Fibroblast of skin of left biceps (primary cell): ENCODE measurements around the gene GRIA4.
A peak's percentile ranks its signal among the peaks of the same experiment; 100 is the strongest.

Source experiments
- DNase-seq, 2 experiments: peaks; one replicate each; pipeline ENCODE4 v3.0.0-alpha.2; 2013; ENCODE audit warnings: low read depth in 2 of 2

The GRIA4 gene

DNA sequence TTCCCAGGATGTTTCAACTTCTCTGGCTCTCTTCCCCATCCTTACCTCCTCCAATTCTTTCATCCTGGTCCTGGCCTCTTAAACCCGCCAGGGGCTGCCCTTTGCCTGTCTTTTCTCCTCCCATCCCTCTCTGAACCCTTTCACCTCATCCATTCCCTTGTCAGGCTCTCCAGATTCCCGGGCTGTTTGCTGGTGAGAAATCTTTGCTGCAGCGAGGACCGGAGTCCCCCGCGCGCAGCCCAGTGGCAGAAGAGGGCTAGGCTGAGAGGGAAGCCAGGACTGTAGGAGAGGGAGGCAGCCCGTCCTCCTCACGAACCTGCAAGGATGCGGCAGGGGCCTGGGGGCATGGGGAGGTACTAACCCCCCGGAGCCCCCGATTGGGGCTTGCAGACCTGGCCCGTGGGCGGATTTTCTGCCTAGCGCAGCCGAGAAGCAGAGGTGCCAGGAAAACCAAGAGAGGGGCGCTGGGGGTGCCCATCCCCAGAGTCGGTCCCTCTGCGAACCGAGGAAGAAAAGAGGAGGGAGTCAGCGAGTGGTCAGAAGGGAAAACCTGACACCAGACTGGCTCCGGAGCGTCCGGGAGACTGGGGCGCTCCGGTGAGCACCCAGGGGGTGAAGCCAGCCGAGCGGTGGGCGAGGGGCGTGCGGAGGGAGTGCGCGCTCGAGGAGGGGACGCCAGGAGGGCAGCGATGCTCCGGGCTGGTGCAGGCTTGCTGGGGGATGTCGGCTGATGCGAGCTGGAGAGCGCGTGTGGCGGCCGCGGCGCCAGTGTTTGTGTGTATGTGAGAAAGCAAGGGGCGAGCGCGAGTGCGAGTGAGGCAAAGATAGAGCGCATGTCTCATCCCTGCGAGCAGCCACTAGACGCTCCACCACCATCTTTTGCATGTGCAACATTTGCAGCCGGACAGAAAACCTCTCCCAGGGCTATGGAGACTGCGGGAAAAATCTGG lies at the start of gene GRIA4:
Gene GRIA4 (plus strand): TSS at position 242 of the 950 bp plus-strand sequence. CDS start 925 bp downstream, outside the sequence.
- peak; percentile 20 to 30 for DNase-seq

DNA sequence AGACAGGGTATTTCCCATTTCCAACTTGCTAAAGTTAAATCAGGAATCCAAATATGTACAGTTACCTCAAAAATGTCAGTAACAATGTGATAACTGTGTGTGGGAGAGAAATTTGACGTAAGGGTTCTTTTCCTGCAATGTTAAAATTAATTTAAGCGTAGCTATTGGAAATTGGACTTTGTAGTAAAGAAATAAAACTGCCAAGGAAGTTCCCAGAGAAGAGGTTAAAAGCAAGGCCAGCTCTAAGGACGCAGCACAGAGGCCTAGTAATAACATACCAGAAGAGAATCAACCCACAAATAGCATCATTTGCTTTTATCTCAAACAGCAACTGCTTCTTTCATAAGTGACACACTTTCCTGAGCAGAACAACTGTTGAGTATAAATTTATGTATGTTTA lies 36.8 kb upstream of the GRIA4 start:
- DNase-seq, result no peak

DNA sequence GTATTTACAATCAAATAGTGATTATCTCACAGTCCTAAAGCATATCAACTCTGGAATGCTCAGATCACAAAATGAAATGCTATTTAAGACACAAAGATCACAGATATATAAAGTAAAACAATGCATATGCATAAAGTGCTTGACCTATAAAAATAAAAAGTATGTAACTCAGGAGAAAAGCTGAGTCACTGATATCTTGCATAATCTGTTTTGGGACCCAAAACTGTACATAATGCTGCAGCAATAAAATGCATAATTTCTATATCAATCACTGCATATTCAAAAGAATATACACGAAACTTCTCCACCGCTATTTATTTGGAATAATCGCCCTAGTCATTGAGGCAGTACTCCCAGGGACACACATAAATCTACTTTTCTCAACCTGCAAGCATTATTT lies 34.9 kb upstream of the GRIA4 start:
- no peak for DNase-seq

DNA sequence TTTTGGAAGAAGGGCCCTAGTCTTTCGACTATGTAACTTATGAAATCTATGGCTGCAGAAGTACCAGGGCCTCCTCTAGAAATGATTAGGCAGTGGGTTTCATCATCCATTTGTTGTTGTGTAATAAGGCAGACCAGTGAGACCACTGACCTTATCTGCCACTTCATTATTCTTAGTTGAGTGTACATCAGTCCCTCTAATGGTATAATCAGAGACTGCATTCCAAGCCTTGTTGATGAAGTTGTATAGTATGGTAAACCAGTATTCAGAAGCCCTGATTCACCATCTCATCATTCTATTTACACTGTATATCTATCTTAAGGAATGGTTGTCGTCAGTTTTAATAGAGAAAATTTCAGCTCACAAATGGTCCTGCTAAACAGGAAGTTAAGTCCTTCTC lies 32.2 kb upstream of the GRIA4 start:
- DNase-seq, result no peak

DNA sequence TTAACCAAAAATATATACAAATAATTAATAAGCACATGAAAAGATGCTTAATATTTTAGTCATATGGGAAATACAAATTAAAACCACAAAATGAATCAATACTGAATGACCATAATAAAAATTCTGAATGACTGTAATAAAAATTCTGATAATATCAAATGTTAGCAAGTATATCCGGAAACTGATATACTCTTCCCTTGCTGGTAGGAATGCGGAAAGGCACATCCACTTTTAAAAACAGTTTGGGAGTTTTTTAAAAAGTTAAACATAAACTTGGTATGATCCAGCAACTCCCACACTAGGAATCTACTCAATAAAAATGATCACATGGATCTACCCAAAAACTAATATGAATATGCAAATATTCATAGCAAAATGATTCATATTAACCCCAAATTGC lies 30.8 kb upstream of the GRIA4 start:
- DNase-seq, result no peak

DNA sequence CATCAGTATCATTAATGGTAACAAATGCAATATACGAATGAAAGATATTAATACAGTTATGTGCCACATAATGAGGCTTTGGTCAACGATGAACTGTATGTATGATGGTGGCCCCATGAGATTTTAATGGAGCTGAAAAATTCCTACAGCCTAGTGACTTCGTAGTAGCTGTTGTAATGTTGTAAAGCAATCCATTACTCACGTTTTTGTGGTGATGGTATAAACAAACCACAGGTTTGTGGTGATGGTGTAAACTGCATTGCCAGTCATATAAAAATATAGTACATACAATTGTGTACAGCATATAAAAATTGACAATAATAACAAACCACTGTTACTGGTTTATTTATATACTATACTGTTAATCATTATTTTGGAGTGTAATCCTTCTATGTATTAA lies 27.4 kb upstream of the GRIA4 start:
- no peak for DNase-seq

DNA sequence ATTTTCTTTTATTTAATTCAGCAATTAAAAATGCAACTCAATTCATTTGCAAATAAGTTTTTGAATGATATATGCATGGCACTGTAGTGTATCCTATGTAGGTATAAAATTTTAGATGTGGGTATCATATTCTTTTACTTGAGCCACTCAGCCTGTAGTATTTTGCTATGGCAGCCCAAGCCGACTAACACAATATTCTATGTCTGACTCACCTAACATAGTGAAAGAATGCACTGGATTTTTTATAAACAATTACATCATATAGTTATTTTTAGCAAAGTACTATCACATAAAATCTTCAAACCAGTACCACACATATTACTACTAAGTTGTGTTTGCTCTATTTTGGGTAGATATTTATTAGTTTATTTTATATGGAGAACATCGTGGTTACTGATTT lies 21.9 kb upstream of the GRIA4 start:
- DNase-seq, result peak; percentile 23 to 24

DNA sequence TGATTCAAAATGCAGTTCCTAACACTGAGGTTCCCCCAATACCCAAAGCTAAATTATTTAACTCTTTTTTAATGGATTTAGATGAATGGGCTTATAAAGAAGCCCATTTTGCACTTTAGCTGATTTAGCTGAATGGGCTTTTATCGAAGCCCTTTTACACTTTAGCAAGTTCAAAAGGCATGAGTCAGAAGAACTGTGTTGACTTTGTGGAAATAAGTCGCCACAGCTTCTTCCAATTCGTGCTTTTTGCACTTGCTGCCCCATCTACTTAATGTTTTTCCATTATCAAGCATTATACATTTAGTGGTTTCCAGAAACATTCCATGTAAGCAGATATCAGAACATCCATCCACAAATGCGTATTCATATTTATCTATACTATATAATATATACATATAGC lies 20.5 kb upstream of the GRIA4 start:
- DNase-seq, result no peak

DNA sequence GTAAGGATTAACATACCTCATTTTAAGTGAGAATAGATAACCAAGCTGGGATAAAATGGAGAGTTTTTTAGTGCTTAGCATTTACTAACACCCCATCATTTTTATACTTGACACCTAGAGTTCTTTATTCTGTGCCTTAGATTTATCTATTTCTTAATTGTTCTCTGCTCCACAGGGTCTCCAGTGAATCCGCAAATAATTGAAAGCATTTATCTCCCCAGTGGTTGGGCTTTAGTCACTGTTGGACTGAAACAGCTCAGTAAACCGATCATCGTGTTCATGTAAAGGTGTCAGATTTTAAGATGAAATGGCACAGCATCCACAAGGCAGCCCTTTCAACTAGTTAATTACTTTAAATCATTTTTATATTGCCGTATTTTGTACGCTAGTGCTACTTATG lies 17.8 kb upstream of the GRIA4 start:
- no peak for DNase-seq

DNA sequence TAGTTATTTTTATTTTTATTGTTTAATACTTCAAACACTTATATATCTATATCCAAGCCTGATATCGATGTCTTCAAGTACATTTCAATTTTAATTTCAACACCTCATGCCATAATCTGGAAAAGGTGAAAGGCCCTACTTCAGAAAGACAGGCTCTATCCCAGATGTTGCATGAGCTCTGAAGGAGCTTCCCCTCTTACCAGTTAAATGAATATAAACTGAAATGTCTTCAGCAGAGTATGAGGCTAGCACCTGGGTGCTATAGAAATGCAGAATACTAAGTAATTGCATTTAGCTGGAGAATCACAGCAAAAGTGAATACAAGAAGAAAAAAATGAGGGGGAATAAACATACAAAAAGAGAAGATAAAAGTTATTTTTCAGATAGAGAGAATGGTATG lies 11.5 kb upstream of the GRIA4 start:
- no peak for DNase-seq

DNA sequence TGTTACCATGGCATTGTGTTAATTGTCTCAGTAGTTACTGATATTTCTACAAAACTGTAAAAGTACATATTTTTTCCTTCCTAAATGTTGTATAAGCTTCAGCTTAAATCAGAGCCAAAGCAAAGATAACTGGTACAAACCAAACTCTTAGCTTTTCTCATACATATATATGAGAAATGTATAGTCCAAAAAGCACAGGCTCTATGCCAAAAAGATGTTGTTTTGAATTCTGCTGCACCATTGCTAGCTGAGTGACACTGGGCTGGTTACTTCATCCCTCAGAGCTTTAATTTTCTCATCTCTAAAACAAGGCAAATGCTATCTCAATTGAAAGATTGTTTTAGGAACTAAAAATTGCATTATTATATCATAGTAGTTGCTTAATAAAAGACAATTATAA lies 6.7 kb upstream of the GRIA4 start:
- DNase-seq, result no peak

DNA sequence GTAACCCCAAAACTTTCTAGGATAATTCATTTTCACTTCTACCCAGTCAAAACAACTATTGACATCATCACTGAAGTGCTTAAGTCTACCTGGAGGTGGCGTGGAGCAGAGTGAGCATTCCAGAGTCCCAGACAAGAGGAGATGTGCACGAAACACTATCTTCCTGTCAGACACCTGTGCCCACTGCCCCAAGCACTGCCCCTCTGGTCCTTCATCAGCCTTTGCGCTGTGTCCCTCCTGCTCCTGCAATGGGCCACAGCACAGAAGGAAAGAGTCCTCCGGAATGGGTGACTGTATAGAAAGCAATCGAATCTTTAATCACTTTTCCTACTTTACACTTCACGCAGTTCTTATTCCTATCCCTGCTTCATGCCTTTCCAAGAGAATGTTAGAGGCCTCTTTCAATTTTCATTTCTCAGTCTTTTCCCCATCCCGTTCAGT lies 512 bp upstream of the GRIA4 start:
- DNase-seq, result no peak

DNA sequence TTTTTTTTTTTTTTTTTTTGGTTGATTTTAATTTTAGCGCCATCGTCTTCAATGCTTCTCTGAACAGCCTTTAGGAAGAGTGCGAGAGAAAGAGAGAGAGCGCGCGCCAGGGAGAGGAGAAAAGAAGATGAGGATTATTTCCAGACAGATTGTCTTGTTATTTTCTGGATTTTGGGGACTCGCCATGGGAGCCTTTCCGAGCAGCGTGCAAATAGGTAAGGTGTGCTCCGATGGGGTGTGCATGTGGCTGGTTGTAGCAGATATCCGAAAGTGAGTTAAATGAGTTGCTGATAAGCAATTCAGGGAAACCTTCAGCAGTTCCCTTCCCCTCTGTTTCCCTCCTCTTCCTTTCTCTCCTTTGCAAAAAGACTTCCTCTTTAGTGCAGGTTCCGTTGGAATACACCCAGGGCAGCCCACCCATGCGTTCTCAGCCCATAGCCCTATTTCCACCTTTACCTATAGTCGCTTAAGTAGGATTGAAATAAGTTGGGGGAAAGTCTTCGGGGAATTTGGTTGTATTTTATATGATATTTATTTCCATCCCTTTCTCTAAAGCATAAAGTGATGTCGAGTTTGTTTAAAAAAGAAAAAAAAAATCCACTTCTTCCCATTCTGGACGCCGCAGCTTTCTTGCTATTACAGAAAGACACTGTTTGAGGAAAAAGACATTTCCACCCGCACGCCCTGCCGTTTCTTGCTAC lies 1.1 kb downstream of the GRIA4 start:
- DNase-seq, result no peak

DNA sequence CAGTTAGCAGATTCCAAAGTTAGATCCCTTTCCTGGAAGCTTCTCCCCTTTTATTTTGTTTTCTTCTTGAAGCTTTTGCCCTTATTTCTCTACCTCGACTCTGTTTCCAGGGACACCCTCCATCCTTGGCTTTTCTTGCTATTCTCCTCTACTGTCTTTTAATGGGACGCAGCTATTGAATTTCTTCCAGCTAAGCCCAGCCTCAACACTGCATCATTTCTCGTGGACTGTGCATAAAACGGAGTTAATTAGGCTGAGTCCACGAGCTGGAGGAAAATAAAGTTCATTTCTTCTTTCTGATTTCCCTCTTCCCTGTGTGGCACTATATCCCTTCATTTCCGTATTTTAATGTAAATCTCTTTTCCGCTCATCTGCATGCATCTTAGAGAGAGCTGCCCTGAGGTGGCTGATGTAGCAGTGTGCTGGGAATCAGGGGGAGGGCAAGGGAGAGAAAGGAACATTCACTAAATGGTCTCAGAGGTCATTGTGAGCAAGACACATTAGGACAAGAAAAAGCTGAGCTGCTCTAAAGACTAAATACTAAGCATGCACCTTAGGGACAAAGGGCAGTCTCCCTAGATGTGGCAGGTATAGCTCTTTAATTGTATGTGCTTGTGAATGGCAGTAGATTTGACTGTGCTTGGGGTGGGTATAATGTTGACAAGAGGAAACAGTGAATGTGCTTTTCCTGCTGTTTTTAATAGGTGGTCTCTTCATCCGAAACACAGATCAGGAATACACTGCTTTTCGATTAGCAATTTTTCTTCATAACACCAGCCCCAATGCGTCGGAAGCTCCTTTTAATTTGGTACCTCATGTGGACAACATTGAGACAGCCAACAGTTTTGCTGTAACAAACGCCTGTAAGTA lies 1.9 kb downstream of the GRIA4 start:
- DNase-seq, result no peak

DNA sequence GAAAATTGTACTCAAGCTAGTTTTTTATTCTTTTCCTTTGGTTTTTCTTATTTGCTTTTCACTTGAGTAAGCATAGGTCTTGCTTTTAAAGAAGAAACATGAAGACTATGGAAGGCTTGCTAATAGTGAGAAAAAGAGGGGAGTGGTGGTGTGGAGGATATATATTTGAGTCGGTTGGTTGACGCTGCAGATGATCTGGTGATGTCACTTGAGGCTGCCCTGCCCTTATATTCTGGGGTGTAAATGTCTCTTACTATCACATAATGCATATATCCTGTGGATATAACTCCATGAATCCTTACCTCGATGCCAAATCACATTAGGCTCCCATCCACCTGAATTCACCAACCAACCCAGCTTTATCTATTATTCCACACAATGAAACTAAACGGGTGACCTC lies 2.9 kb downstream of the GRIA4 start:
- no peak for DNase-seq

DNA sequence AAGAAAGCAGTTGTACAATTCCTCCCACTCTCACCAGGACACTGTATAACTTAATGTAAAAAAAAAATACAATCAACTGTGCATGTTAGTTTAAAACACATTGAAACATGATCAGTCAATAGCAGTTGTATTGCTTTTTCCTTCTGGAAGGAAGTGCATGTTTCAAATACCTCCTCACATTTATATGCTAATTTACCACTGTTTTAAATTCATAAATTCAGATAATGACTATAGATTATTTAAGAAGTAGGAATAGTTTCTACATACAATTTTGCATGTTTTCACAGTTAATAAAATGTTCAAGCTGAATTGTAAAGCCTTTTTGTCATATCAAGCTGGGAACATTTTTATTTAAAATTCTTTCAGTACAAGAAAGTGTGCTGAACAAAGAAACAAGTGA lies 3.3 kb downstream of the GRIA4 start:
- no peak for DNase-seq

DNA sequence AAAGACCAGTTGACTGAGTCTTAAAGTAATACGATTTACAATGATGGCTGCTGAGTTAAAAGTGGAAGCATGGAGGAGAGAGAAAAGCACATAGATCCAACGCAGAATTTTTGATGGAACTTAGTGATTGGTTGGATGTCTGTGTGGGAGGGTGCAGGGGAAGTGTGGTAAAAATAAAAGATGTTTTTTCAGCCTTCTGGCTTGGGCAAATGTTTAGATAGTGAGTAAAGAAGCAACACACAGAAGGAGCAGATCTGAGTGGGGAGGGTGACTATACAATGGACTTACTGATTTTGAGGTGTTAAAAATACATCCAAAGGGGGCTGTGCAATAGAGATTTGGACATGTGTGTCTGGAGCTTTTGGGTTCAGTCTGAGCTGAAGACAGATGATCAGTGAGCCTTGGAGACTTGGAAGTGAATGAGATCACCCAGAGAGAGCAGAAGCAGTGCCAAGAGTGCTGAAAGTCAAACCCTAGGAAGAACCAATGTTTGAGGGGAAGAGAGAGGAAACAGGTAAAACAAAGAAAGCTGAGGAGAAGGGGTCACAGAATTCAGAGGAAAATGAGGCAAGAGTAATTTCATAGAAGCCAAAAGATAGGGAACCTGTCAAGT lies 8.6 kb downstream of the GRIA4 start:
- DNase-seq, result no peak

DNA sequence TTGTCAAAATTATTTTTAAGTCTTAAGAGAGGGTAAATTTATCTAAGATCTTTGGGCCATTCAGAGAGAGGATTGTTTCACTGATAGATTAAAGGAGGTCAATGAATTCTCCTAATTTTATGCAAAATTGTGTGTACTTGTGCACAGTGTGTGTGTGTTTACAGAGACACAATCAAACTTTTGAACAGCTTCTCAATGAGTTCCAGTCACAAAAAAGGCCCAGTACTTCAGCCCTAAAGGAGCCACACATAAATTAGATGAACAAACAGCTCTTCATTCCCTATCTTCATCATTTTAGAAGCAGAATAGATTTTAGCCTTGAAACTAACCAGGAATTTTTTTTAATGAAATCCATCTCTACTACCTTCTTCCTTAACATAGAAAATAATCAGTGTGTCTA lies 9.7 kb downstream of the GRIA4 start:
- no peak for DNase-seq

DNA sequence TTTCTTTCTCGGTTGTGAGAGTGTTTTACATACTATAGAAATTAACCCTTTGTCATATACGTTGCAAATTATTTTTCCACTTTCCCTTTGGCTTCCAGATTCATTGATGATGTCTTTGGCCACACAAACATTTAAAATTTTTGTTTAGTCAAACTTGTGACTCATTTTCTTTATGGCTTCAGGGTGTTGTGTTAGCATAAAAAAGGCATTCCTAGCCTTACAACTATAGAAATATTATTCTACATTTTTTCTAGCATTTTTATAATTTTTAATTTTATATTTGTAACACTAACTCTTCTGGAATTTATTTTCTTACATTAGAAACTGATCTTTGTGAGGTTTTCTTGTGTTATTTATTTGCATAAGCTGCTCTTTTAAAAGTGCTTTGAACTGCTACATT lies 12.1 kb downstream of the GRIA4 start:
- DNase-seq, result no peak

DNA sequence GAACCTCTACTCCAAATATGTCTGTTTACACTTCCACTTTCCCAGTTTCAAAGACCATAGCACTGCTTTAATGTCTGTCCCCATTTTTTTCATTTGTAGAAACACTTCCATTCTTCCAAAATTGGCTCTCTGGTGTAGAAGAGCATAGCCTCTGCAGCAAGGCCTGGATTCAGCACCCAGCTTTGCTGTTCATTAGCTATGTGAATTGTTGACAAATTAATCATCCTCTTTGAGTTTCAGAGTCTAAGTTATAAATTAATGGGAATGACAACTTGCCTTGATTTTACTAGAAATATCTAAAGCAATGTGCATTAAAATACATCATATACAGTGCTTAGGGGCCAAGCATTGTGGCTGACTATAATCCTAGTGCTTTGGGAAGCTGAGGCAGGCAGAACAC lies 22.4 kb downstream of the GRIA4 start:
- DNase-seq, result no peak

DNA sequence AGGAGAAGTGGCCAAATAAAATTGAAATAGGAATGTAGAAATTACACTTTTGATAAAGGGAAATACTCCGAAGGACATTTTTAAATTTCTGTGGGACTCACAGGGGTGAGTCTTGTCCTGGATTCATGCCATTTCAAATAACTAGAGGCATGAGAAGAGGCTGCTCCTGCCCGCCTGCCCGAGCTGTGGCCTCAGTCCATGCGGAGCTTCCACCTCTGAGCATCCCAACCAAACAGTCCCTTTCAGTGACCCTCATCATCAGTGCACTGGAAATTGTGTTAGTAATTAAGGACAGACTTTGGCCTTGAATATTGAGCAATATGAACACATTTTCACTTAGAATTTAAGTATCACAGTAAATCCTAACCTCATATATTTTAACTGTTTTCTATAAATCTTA lies 25.6 kb downstream of the GRIA4 start:
- DNase-seq, result no peak

DNA sequence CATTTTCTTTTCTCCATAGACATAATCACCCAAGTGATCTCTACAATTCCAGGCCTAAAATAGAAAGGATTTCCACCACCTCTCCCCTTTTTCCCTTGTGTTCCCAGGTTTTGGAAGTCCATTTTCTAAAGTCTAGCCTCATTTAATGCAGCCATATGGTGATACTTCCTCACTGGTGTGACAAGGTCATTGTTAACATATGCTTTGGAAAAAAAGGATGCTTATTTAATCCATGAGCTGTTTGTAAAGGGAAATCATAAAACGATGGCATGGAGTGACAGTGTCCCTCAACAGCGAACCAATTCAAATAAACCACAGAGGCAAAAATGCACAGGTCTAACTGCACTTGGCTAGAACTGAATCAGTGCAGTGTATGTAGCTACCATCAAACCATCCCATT lies 26.6 kb downstream of the GRIA4 start:
- no peak for DNase-seq
